OCI-LY1 (cell line): ENCODE measurements around the gene RAD51B.

Source experiments
- H2AFZ ChIP-seq: fragments of 200-600 bp; sonication (generic), shearing (Covaris generic); 2 replicates; pipeline ENCODE4 v1.6.0; 2014; ENCODE audit warnings: antibody characterized with exemption, mild to moderate bottlenecking, low read length
- H3F3A ChIP-seq: fragments of 200-600 bp; sonication (generic), shearing (Covaris generic); 2 replicates; pipeline ENCODE4 v1.6.0; 2014; ENCODE audit warnings: mild to moderate bottlenecking, antibody characterized with exemption, low read length, moderate library complexity; ENCODE audit not compliant: insufficient read depth
- H3K27ac ChIP-seq: fragments of 200-600 bp; sonication (generic); 2 replicates; pipeline ENCODE4 v1.5.1; 2014; ENCODE audit warnings: low read length, mixed run types, mild to moderate bottlenecking, low read depth; ENCODE audit not compliant: poor library complexity, severe bottlenecking
- H3K27me3 ChIP-seq: fragments of 200-600 bp; sonication (generic); 2 replicates; pipeline ENCODE4 v1.6.0; 2014; ENCODE audit warnings: antibody characterized with exemption, mild to moderate bottlenecking, low read length, moderate library complexity; ENCODE audit not compliant: insufficient read depth
- H3K36me3 ChIP-seq: fragments of 200-600 bp; sonication (generic); 2 replicates; pipeline ENCODE4 v1.6.1; 2014; ENCODE audit warnings: mild to moderate bottlenecking, antibody characterized with exemption, low read length, moderate library complexity, mixed read lengths; ENCODE audit not compliant: insufficient read depth
- H3K4me1 ChIP-seq: fragments of 200-600 bp; sonication (generic); 2 replicates; pipeline ENCODE4 v1.5.1; 2014; ENCODE audit warnings: mild to moderate bottlenecking, low read length, moderate library complexity; ENCODE audit not compliant: insufficient read depth, severe bottlenecking
- H3K4me2 ChIP-seq: fragments of 200-600 bp; sonication (generic), shearing (Covaris generic); 2 replicates; pipeline ENCODE4 v1.6.1; 2014; ENCODE audit warnings: low read length
- H3K4me3 ChIP-seq: fragments of 200-600 bp; sonication (generic); 2 replicates; pipeline ENCODE4 v1.5.1; 2014; ENCODE audit warnings: low read length, low read depth, mild to moderate bottlenecking, mixed read lengths; ENCODE audit not compliant: poor library complexity, severe bottlenecking
- H3K79me2 ChIP-seq: fragments of 200-600 bp; shearing (Covaris generic); 2 replicates; pipeline ENCODE4 v1.6.1; 2016; ENCODE audit warnings: mixed run types, low read length, mixed read lengths; ENCODE audit not compliant: insufficient read depth
- H3K9ac ChIP-seq: fragments of 200-600 bp; sonication (generic), shearing (Covaris generic); 2 replicates; pipeline ENCODE4 v1.6.1; 2014; ENCODE audit warnings: mild to moderate bottlenecking, low read length, mixed read lengths
- H3K9me2 ChIP-seq: fragments of 200-600 bp; sonication (generic), shearing (Covaris generic); 2 replicates; pipeline ENCODE4 v1.6.1; 2014; ENCODE audit warnings: low read depth, mild to moderate bottlenecking, low read length, mixed read lengths
- H3K9me3 ChIP-seq: fragments of 200-600 bp; shearing (Covaris generic); 2 replicates; pipeline ENCODE4 v1.6.1; 2014; ENCODE audit warnings: low read length, mixed read lengths
- H4K20me1 ChIP-seq: fragments of 200-600 bp; sonication (generic), shearing (Covaris generic); 2 replicates; pipeline ENCODE4 v1.6.0; 2016; ENCODE audit warnings: mild to moderate bottlenecking, low read length; ENCODE audit not compliant: insufficient read depth
- EZH2 ChIP-seq: fragments of 200-600 bp; sonication (generic), shearing (Covaris generic); IDR thresholded peaks from 2 replicates; pipeline ENCODE4 v1.8.0; 2017; ENCODE audit warnings: borderline replicate concordance, mixed run types, mild to moderate bottlenecking, antibody characterized with exemption, low read length, moderate library complexity, mixed read lengths
- TF ChIP-seq, protein P1 (sequence below): fragments of 200-600 bp; sonication (generic), shearing (Covaris generic); IDR thresholded peaks from 2 replicates; pipeline ENCODE4 v1.5.1; 2017; ENCODE audit warnings: mild to moderate bottlenecking, antibody characterized with exemption, low read length, moderate library complexity, mixed read lengths

Gene RAD51B

DNA sequence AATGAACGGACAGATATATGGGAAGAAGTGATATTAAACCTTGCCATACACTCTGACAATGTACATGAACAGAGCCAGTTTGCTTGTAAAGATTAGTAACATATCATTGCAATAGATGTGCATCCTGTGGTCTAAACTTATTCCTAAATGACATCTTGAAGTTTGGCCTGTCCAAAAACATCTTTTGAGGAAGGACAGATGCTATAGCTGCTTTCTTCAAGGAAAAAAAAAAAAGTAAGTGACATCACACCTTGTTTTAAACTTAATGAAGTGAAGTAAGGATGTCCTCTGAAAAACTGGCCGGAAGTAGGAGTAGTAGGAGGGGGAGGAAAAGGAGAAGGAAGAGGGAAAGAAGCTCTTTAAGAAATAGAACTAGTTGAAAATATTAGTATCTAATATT is 132.8 kb downstream of the RAD51B start:
- H3K27me3 ChIP-seq, result no peaks in the 10 kb centered on the region
- no peaks in the 10 kb centered on the region for H3K4me1 ChIP-seq
- H3K4me3 ChIP-seq, result no peak overlapping the region
- no peak overlapping the region for H3K9ac ChIP-seq
- H2AFZ ChIP-seq, result no peak overlapping the region
- TF ChIP-seq EZH2, result no peak
- TF ChIP-seq, protein P1, sequence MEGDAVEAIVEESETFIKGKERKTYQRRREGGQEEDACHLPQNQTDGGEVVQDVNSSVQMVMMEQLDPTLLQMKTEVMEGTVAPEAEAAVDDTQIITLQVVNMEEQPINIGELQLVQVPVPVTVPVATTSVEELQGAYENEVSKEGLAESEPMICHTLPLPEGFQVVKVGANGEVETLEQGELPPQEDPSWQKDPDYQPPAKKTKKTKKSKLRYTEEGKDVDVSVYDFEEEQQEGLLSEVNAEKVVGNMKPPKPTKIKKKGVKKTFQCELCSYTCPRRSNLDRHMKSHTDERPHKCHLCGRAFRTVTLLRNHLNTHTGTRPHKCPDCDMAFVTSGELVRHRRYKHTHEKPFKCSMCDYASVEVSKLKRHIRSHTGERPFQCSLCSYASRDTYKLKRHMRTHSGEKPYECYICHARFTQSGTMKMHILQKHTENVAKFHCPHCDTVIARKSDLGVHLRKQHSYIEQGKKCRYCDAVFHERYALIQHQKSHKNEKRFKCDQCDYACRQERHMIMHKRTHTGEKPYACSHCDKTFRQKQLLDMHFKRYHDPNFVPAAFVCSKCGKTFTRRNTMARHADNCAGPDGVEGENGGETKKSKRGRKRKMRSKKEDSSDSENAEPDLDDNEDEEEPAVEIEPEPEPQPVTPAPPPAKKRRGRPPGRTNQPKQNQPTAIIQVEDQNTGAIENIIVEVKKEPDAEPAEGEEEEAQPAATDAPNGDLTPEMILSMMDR, result no peak
- no peaks in the 10 kb centered on the region for H3F3A ChIP-seq
- H3K79me2 ChIP-seq, result no peaks in the 10 kb centered on the region
- H3K27ac ChIP-seq, result no peak overlapping the region
- H4K20me1 ChIP-seq, result no peaks in the 10 kb centered on the region
- peaks cover 5% of the 10 kb centered on the region; the same call in 1 of the 2 replicates for H3K9me3 ChIP-seq
- no peaks in the 10 kb centered on the region for H3K9me2 ChIP-seq
- no peak overlapping the region for H3K4me2 ChIP-seq
- H3K36me3 ChIP-seq, result no peaks in the 10 kb centered on the region

DNA sequence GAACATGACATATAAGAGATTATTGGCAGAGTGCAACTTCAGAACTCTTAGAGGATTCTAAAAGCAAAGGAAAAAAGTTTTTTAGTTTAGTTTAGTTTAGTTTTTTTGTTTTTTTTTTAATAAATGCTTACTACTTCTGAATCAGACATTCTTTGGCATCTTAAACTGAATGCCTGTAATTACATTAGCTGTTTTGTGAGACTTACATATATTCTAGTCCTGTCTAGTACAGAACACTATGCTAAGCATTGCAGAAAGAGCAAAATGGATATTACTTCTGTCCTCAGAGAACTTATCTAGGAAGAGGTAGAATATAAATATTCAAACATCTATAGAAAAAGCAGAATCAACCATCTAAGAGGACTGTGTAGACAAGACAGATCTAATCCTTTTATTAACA is 133.2 kb downstream of the RAD51B start:
- no peak overlapping the region for H3K9ac ChIP-seq
- H3K36me3 ChIP-seq, result no peaks in the 10 kb centered on the region
- no peaks in the 10 kb centered on the region for H3K79me2 ChIP-seq
- no peaks in the 10 kb centered on the region for H4K20me1 ChIP-seq
- no peaks in the 10 kb centered on the region for H3K27me3 ChIP-seq
- H3F3A ChIP-seq, result no peaks in the 10 kb centered on the region
- H3K4me2 ChIP-seq, result no peak overlapping the region
- H3K9me2 ChIP-seq, result no peaks in the 10 kb centered on the region
- no peak overlapping the region for H3K27ac ChIP-seq
- no peak overlapping the region for H3K4me3 ChIP-seq
- peaks cover 5% of the 10 kb centered on the region; the same call in 1 of the 2 replicates for H3K9me3 ChIP-seq
- no peak for TF ChIP-seq EZH2
- TF ChIP-seq, protein P1, result no peak
- H3K4me1 ChIP-seq, result no peaks in the 10 kb centered on the region
- no peak overlapping the region for H2AFZ ChIP-seq

DNA sequence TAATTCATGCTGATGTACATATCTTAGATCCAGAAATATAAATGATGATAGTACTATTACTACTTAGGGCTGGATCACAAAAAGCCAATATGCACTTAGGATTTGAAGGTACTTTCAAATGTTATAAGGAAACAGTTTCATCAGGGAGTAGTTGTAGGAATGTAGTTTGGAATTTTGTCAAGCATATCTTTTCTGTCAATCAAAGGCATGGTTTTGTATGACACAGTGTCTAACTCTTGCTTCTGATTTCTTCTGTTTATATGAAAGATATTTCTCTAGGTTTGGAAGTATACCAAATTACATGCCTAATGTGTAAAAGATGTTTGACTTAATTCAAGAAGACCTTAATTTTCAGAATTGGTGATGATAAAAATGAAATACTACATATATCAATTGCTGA is 135.7 kb downstream of the RAD51B start:
- no peaks in the 10 kb centered on the region for H3K36me3 ChIP-seq
- H3K9me3 ChIP-seq, result no peaks in the 10 kb centered on the region
- no peak overlapping the region for H3K4me3 ChIP-seq
- no peak overlapping the region for H3K27ac ChIP-seq
- no peaks in the 10 kb centered on the region for H3K27me3 ChIP-seq
- no peaks in the 10 kb centered on the region for H3K79me2 ChIP-seq
- H2AFZ ChIP-seq, result no peak overlapping the region
- no peak overlapping the region for H3K9ac ChIP-seq
- H3K9me2 ChIP-seq, result no peaks in the 10 kb centered on the region
- no peaks in the 10 kb centered on the region for H3K4me1 ChIP-seq
- no peak overlapping the region for H3K4me2 ChIP-seq
- H4K20me1 ChIP-seq, result no peaks in the 10 kb centered on the region
- no peak for TF ChIP-seq EZH2
- TF ChIP-seq, protein P1, result no peak
- no peaks in the 10 kb centered on the region for H3F3A ChIP-seq
